Esophagus muscularis mucosa (tissue), 4 donors: ENCODE data around the gene CLEC19A. TPM values are rescaled to one million over a fixed set of nuclear protein-coding genes. Genes with fewer than 3 reads are reported as not detected.

Source experiments
- DNase-seq: peaks from one replicate; pipeline ENCODE4 v3.0.0-alpha.2; 2017; ENCODE audit errors: extremely low spot score
- H3K27ac ChIP-seq, 4 donors: fragments of 200-600 bp; sonication (generic); replicated peaks in 1 of 4; 1 replicate in 3 of 4; 2 replicates in 1 of 4; pipeline ENCODE4 v1.5.1; 2016 to 2019; ENCODE audit warnings: mild to moderate bottlenecking in 1 of 4
- H3K27me3 ChIP-seq, 4 donors: fragments of 200-600 bp; sonication (generic); one replicate each; pipeline versions ENCODE4 v1.5.1 to v1.6.0; 2016 to 2019
- H3K36me3 ChIP-seq, 4 donors: fragments of 200-600 bp; sonication (generic); one replicate each; pipeline ENCODE4 v1.5.1; 2016 to 2019
- H3K4me1 ChIP-seq, 4 donors: fragments of 200-600 bp; sonication (generic); one replicate each; pipeline ENCODE4 v1.5.1; 2016 to 2019
- H3K4me3 ChIP-seq, 4 donors: fragments of 200-600 bp; sonication (generic); 1 replicate in 2 of 4; 2 replicates in 2 of 4; pipeline ENCODE4 v1.5.1; 2016 to 2019; ENCODE audit warnings: mild to moderate bottlenecking in 4 of 4, moderate library complexity in 1 of 4
- H3K9me3 ChIP-seq, 4 donors: fragments of 200-600 bp; sonication (generic); 1 replicate in 3 of 4; 2 replicates in 1 of 4; pipeline ENCODE4 v1.5.1; 2016 to 2019
- CTCF ChIP-seq, 3 experiments: fragments of 200-600 bp in 2 of 3; fragments of 450-650 bp in 1 of 3; sonication (generic) in 2 of 3; IDR thresholded peaks; one replicate each; pipeline ENCODE4 v1.5.1; 2017 to 2019; ENCODE audit warnings: antibody characterized with exemption in 3 of 3, mild to moderate bottlenecking in 2 of 3, moderate library complexity in 1 of 3
- EP300 ChIP-seq: sonication (generic); formaldehyde crosslinking; IDR thresholded peaks from one replicate; pipeline ENCODE4 v1.6.1; 2017; ENCODE audit warnings: antibody characterized with exemption
- POLR2A ChIP-seq: fragments of 450-650 bp; IDR thresholded peaks from one replicate; pipeline ENCODE4 v1.6.1; 2017; ENCODE audit warnings: antibody characterized with exemption, moderate library complexity, mild to moderate bottlenecking, low read depth
- POLR2AphosphoS5 ChIP-seq, 2 donors: sonication (generic); formaldehyde crosslinking; IDR thresholded peaks; one replicate each; pipeline ENCODE4 v1.6.1; 2017; ENCODE audit warnings: antibody characterized with exemption in 2 of 2
- WGBS: methylation state at CpG from one replicate; pipeline ENCODE4 v1.1.5; 2018; 5-methylcytosine and 5-hydroxymethylcytosine counted together
- intact Hi-C: fragments of 100-400 bp; cut with DNase I; formaldehyde crosslinking; loops from one replicate; pipeline ENCODE4 v1.15.1; 2023
- total RNA-seq, 4 donors: library from RNA; depleted of rRNA; stranded (reverse); fragments of >200 nt; gene quantifications; one replicate each; pipeline versions ENCODE4 v1.1.0 to v1.2.1, GENCODE V29; 2016

CLEC19A gene
- total RNA-seq, 4 donors from 2014 or later, result not detected

DNA sequence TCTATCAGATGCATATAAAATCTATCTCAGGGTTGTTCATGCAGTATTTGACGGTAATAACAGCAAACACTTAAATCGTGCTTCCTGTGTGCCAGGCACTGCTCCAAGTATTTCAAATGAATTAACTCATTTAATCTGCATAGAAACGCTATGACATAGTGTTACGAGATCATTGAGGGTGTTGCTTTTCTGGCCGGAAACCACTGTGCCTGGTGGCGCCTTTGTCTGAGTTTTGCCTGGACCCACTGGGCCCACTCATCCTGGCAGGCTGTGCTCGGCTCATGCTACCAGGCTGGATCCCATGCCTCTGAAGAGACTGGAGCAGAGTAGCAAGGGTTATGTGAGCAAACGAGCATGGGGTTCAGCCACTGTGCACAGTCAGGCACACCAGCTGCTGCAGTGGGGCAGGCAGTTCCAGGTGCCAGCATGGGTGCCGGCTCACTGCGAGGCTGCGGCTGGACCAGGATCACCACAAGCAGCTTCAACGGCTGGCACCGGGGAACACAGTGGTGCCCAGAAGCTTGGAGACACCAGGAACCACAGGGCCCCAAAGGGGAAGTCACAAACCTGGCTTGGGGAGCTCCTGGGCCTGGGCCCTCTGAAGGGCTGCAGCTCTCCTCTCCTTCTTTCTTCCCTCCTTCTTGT, 45.9 kb upstream of the CLEC19A start:
- Histone ChIP-seq H3K36me3 (no peaks in the 10 kb centered on the region), H3K9me3 (peaks cover 0 to 16% (median 11%) of the 10 kb centered on the region in 4 donors), H3K4me1 (peaks cover 0 to 18% (median 7%) of the 10 kb centered on the region in 4 donors), H3K4me3 (no peak overlapping the region), H3K27ac (peak overlapping the region in 3 of 4 donors; percentile 40 to 76 (median 55)), H3K27me3 (no peaks in the 10 kb centered on the region)
- no peak for TF ChIP-seq POLR2AphosphoS5 (IDR thresholded peaks at IDR 0.05)
- no peak for TF ChIP-seq CTCF (IDR thresholded peaks at IDR 0.05)
- no peak for TF ChIP-seq POLR2A
- TF ChIP-seq EP300, result no peak
- intact Hi-C loops, result no loop called here
- 79% methylated on average over 10 of the region's 13 CpGs for WGBS
- no peak for DNase-seq

DNA sequence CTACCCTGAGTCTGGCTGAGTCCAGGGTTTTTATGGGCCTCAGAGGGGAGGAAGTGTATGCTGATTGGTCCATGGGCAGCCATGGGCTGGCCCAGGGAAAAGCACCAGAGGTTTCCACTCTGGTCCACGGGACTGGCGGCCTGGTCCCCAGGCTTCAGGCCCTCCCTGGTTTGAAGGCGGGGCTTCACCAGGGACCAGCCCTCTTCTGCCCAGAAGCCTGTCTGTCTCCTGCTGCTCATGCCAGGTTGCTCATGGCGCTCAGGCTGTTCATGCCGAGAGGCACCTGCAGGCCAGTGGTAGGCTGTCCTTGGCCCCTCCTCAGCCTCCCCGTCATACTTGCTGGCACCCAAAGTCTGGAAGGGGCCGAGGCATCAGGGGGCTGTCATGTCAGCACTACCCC, 45.0 kb upstream of the CLEC19A start:
- H3K27ac ChIP-seq, result peak overlapping the region in 2 of 4 donors; percentile 55 to 76
- 93% methylated on average over 5 of the region's 7 CpGs for WGBS
- peaks cover 0 to 18% (median 7%) of the 10 kb centered on the region in 4 donors for H3K4me1 ChIP-seq
- TF ChIP-seq POLR2A (no peak), CTCF (IDR thresholded peaks at IDR 0.05) (no peak), POLR2AphosphoS5 (IDR thresholded peaks at IDR 0.05) (no peak), EP300 (no peak)
- peaks cover 0 to 8% (median 4%) of the 10 kb centered on the region in 4 donors for H3K9me3 ChIP-seq
- H3K27me3 ChIP-seq, result no peaks in the 10 kb centered on the region
- no peak overlapping the region for H3K4me3 ChIP-seq
- intact Hi-C loops, result no loop called here
- H3K36me3 ChIP-seq, result no peaks in the 10 kb centered on the region
- no peak for DNase-seq

DNA sequence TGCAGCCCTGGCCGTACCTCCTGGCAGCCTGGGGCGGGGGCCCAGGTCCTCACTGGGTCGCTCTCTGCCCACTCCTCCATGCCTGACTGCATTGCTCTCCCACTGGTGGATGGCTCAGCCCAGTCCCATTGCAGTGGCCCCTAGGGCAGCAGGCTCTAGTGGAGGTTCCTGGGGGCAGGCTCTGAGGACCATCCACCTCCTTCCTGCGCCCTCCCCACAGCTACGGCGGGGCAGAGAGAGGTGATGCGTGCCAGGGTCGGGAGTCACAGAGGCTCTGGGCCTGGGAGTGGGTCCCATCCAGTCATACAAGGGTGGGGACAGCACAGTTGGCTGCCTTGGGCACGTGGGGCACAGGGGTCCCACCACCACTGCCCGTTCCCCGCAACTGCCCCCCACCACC, 44.0 kb upstream of the CLEC19A start:
- Histone ChIP-seq H3K4me3 (no peak overlapping the region), H3K27ac (no peak overlapping the region), H3K9me3 (no peaks in the 10 kb centered on the region), H3K27me3 (no peaks in the 10 kb centered on the region), H3K4me1 (peaks cover 0 to 18% (median 7%) of the 10 kb centered on the region in 4 donors), H3K36me3 (no peaks in the 10 kb centered on the region)
- DNase-seq, result no peak
- 97% methylated on average over 7 of the region's 11 CpGs for WGBS
- TF ChIP-seq CTCF (IDR thresholded peaks at IDR 0.05), result no peak
- TF ChIP-seq EP300, result no peak
- no peak for TF ChIP-seq POLR2A
- TF ChIP-seq POLR2AphosphoS5 (IDR thresholded peaks at IDR 0.05), result no peak
- intact Hi-C loops, result no loop called here

- Histone ChIP-seq H3K27me3 (no peaks in the 10 kb centered on the region), H3K27ac (no peak overlapping the region), H3K36me3 (no peaks in the 10 kb centered on the region), H3K4me1 (peaks cover 0 to 18% (median 7%) of the 10 kb centered on the region in 4 donors), H3K4me3 (no peak overlapping the region), H3K9me3 (no peaks in the 10 kb centered on the region)
- intact Hi-C loops, result no loop called here
- no peak for DNase-seq
- WGBS, result 25% methylated on average over 1 of the region's 1 CpG
- TF ChIP-seq EP300, result no peak
- no peak for TF ChIP-seq POLR2AphosphoS5 (IDR thresholded peaks at IDR 0.05)
- no peak for TF ChIP-seq CTCF (IDR thresholded peaks at IDR 0.05)
- no peak for TF ChIP-seq POLR2A
Measured at GRCh38 chr16:19242186-19242585, 43.3 kb upstream of the CLEC19A start.
